H9 (cell line): ENCODE measurements around the gene DDX51. TPM values are rescaled to one million over a fixed set of nuclear protein-coding genes. Genes with fewer than 3 reads are reported as not detected.
A peak's percentile ranks its signal among the peaks of the same experiment; 100 is the strongest.

ENCODE experiments used
- DNase-seq: peaks from one replicate; pipeline ENCODE4 v3.0.0-alpha.2; 2017
- H2AFZ ChIP-seq: one replicate; pipeline ENCODE4 v1.6.1; 2013; ENCODE audit warnings: mild to moderate bottlenecking, low read length, control low read depth, moderate library complexity
- H2AK5ac ChIP-seq: 2 replicates; pipeline ENCODE4 v1.6.1; 2013; ENCODE audit warnings: low read length, control low read depth, mixed read lengths; ENCODE audit not compliant: insufficient read length
- H2BK120ac ChIP-seq: one replicate; pipeline ENCODE4 v1.6.1; 2013; ENCODE audit warnings: low read depth, mild to moderate bottlenecking, low read length, control low read depth, inconsistent platforms; ENCODE audit not compliant: poor library complexity, severe bottlenecking
- H2BK12ac ChIP-seq: 2 replicates; pipeline ENCODE4 v1.6.1; 2013; ENCODE audit warnings: low read length, control low read depth, mixed read lengths, low read depth; ENCODE audit not compliant: insufficient read length
- H2BK15ac ChIP-seq: 2 replicates; pipeline ENCODE4 v1.6.1; 2013; ENCODE audit warnings: low read depth, low read length, control low read depth
- H2BK20ac ChIP-seq: one replicate; pipeline ENCODE4 v1.6.1; 2013; ENCODE audit warnings: low read depth, mild to moderate bottlenecking, low read length, control low read depth, inconsistent platforms; ENCODE audit not compliant: poor library complexity, severe bottlenecking
- H2BK5ac ChIP-seq: 2 replicates; pipeline ENCODE4 v1.6.1; 2013; ENCODE audit warnings: low read length, control low read depth, mixed read lengths; ENCODE audit not compliant: insufficient read length
- H3K14ac ChIP-seq: 2 replicates; pipeline ENCODE4 v1.6.1; 2013; ENCODE audit warnings: low read length, control low read depth; ENCODE audit not compliant: insufficient read depth
- H3K18ac ChIP-seq: 2 replicates; pipeline ENCODE4 v1.6.1; 2013; ENCODE audit warnings: low read depth, mild to moderate bottlenecking, mixed read lengths, low read length, control low read depth; ENCODE audit not compliant: insufficient read length
- H3K23ac ChIP-seq: 2 replicates; pipeline ENCODE4 v1.6.1; 2013; ENCODE audit warnings: low read length, control low read depth, mixed read lengths, low read depth; ENCODE audit not compliant: insufficient read length
- H3K23me2 ChIP-seq: 2 replicates; pipeline ENCODE4 v1.6.1; 2013; ENCODE audit warnings: low read depth, mild to moderate bottlenecking, mixed read lengths, low read length, control low read depth; ENCODE audit not compliant: insufficient read length, poor library complexity, severe bottlenecking
- H3K27ac ChIP-seq: 2 replicates; pipeline ENCODE4 v1.5.1; 2013; ENCODE audit warnings: low read length, control low read depth, mixed read lengths, low read depth; ENCODE audit not compliant: insufficient read length
- H3K27me3 ChIP-seq: 2 replicates; pipeline ENCODE4 v1.6.1; 2013; ENCODE audit warnings: low read length, control low read depth, inconsistent platforms; ENCODE audit not compliant: insufficient read depth
- H3K4ac ChIP-seq: 2 replicates; pipeline ENCODE4 v1.6.1; 2013; ENCODE audit warnings: low read depth, mild to moderate bottlenecking, control low read depth, inconsistent platforms, low read length, moderate library complexity
- H3K4me1 ChIP-seq: 2 replicates; pipeline ENCODE4 v1.6.1; 2013; ENCODE audit warnings: low read length, control low read depth, inconsistent platforms; ENCODE audit not compliant: insufficient read depth
- H3K4me2 ChIP-seq: 2 replicates; pipeline ENCODE4 v1.6.1; 2013; ENCODE audit warnings: low read length, control low read depth, mixed read lengths; ENCODE audit not compliant: insufficient read length, insufficient read depth
- H3K56ac ChIP-seq: 2 replicates; pipeline ENCODE4 v1.6.1; 2013; ENCODE audit warnings: low read depth, mild to moderate bottlenecking, mixed read lengths, low read length, control low read depth; ENCODE audit not compliant: insufficient read length
- H3K79me1 ChIP-seq: 2 replicates; pipeline ENCODE4 v1.6.1; 2013; ENCODE audit warnings: low read depth, mild to moderate bottlenecking, moderate library complexity, low read length, control low read depth, inconsistent platforms; ENCODE audit not compliant: insufficient read depth, poor library complexity, severe bottlenecking
- H3K79me2 ChIP-seq: 2 replicates; pipeline ENCODE4 v1.6.1; 2013; ENCODE audit warnings: low read length, control low read depth, inconsistent platforms; ENCODE audit not compliant: insufficient read depth
- H3K9ac ChIP-seq: 2 replicates; pipeline ENCODE4 v1.6.1; 2013; ENCODE audit warnings: low read length, control low read depth, mixed read lengths; ENCODE audit not compliant: insufficient read length; ENCODE audit errors: extremely low read depth
- H3K9me3 ChIP-seq: one replicate; pipeline ENCODE4 v1.6.1; 2013; ENCODE audit warnings: low read depth, low read length, inconsistent platforms; ENCODE audit not compliant: control insufficient read depth
- H3T11ph ChIP-seq: one replicate; pipeline ENCODE4 v1.6.1; 2013; ENCODE audit warnings: mild to moderate bottlenecking, low read length, control low read depth, inconsistent platforms
- H4K20me1 ChIP-seq: one replicate; pipeline ENCODE4 v1.6.1; 2013; ENCODE audit not compliant: control insufficient read depth, insufficient read length, insufficient read depth
- H4K5ac ChIP-seq: 2 replicates; pipeline ENCODE4 v1.6.1; 2013; ENCODE audit warnings: low read depth, mild to moderate bottlenecking, mixed read lengths, low read length, control low read depth; ENCODE audit not compliant: insufficient read length
- H4K8ac ChIP-seq: replicated peaks from 2 replicates; pipeline ENCODE4 v1.6.1; 2013; ENCODE audit warnings: low read length, control low read depth, mixed read lengths, low read depth; ENCODE audit not compliant: insufficient read length
- H4K91ac ChIP-seq: 2 replicates; pipeline ENCODE4 v1.6.1; 2013; ENCODE audit warnings: low read depth, mild to moderate bottlenecking, moderate library complexity, mixed read lengths, low read length, control low read depth; ENCODE audit not compliant: insufficient read length
- H3K27ac Mint-ChIP-seq, 3 experiments: 2 replicates in 2 of 3; 3 replicates in 1 of 3; pipeline ENCODE4 v1.8.0; 2020 to 2021; ENCODE audit warnings: mixed read lengths in 3 of 3, mild to moderate bottlenecking in 1 of 3, moderate library complexity in 1 of 3
- H3K27me3 Mint-ChIP-seq: 2 replicates; pipeline ENCODE4 v1.8.0; 2021; ENCODE audit warnings: low read depth, mild to moderate bottlenecking, moderate library complexity, mixed read lengths
- H3K36me3 Mint-ChIP-seq, 3 experiments: 2 replicates in 2 of 3; 3 replicates in 1 of 3; pipeline ENCODE4 v1.8.0; 2020 to 2021; ENCODE audit warnings: low read depth in 3 of 3, mixed read lengths in 3 of 3; ENCODE audit not compliant: insufficient read depth in 1 of 3
- H3K4me1 Mint-ChIP-seq, 2 experiments: 2 replicates each; pipeline ENCODE4 v1.8.0; 2020; ENCODE audit warnings: mixed read lengths in 2 of 2
- H3K4me3 Mint-ChIP-seq, 2 experiments: 2 replicates in 1 of 2; 3 replicates in 1 of 2; pipeline ENCODE4 v1.8.0; 2020 to 2021; ENCODE audit warnings: mild to moderate bottlenecking in 2 of 2, mixed read lengths in 2 of 2, moderate library complexity in 1 of 2
- H3K9me3 Mint-ChIP-seq, 2 experiments: 2 replicates in 1 of 2; 3 replicates in 1 of 2; pipeline ENCODE4 v1.8.0; 2020; ENCODE audit warnings: mild to moderate bottlenecking in 2 of 2, mixed read lengths in 2 of 2, moderate library complexity in 1 of 2
- CTCF ChIP-seq: fragments of 200-600 bp; sonication (generic); conservative IDR thresholded peaks from 3 replicates; pipeline ENCODE4 v1.8.0; 2021; ENCODE audit warnings: antibody characterized with exemption, mild to moderate bottlenecking
- WGBS: extraction: QIAGEN DNeasy Blood & Tissue Kit; methylation state at CpG from one replicate; pipeline ENCODE4 v1.1.7; 2013; ENCODE audit warnings: missing lambda C conversion rate, low lambda C conversion rate, mixed read lengths; ENCODE audit not compliant: insufficient read length; ENCODE audit errors: extremely low coverage; 5-methylcytosine and 5-hydroxymethylcytosine counted together
- total RNA-seq: library from RNA; stranded (reverse); gene quantifications from 2 replicates; pipeline ENCODE4 v1.2.1, GENCODE V29; 2021

The DDX51 gene
- total RNA-seq, 1 experiment from 2014 or later, result 37.9 TPM

GRCh38 chr12:132133952-132134652 is 10.0 kb downstream of the DDX51 start:
- H3K9me3 ChIP-seq, result peaks cover 3% of the 10 kb centered on the region
- Mint-ChIP-seq H3K36me3 (peaks cover 17 to 31% (median 17%) of the 10 kb centered on the region in 3 experiments), H3K9me3 (peaks cover 24 to 29% of the 10 kb centered on the region in 2 experiments), H3K4me3 (no peak overlapping the region), H3K27ac (0 out of 7 replicates have a peak overlapping the region, but pooled peaks of 1 of the 3 experiments have one; percentile 14), H3K4me1 (no peaks in the 10 kb centered on the region), H3K27me3 (peaks cover 47% of the 10 kb centered on the region)
- peak; percentile 36; the same call in 2 of the 3 replicates for TF ChIP-seq CTCF
- no peak overlapping the region for H3K9ac ChIP-seq
- H3K18ac ChIP-seq, result no peak overlapping the region
- H3T11ph ChIP-seq, result no peak overlapping the region
- no peak overlapping the region for H3K23ac ChIP-seq
- no peak overlapping the region for H2BK120ac ChIP-seq
- no peaks in the 10 kb centered on the region for H3K27me3 ChIP-seq
- no peak overlapping the region for H4K91ac ChIP-seq
- DNase-seq, result peak; percentile 58
- H3K56ac ChIP-seq, result no peak overlapping the region
- H3K27ac ChIP-seq, result no peak overlapping the region
- H2BK5ac ChIP-seq, result no peak overlapping the region
- no CpG with 5 or more reads among the region's 27 CpGs for WGBS
- no peak overlapping the region for H2BK12ac ChIP-seq
- H3K79me1 ChIP-seq, result no peaks in the 10 kb centered on the region
- H2BK20ac ChIP-seq, result no peak overlapping the region
- H4K5ac ChIP-seq, result no peak overlapping the region
- no peak overlapping the region for H2BK15ac ChIP-seq
- H3K4me1 ChIP-seq, result no peaks in the 10 kb centered on the region
- no peak overlapping the region for H4K8ac ChIP-seq
- H3K79me2 ChIP-seq, result no peaks in the 10 kb centered on the region
- no peaks in the 10 kb centered on the region for H3K23me2 ChIP-seq
- H4K20me1 ChIP-seq, result no peaks in the 10 kb centered on the region
- H3K4ac ChIP-seq, result no peak overlapping the region
- H2AFZ ChIP-seq, result no peak overlapping the region
- no peak overlapping the region for H3K14ac ChIP-seq
- H3K4me2 ChIP-seq, result no peak overlapping the region
- no peak overlapping the region for H2AK5ac ChIP-seq
